Measurements from ENCODE around the gene CARTPT. TPM values are rescaled to one million over a fixed set of nuclear protein-coding genes. Genes with fewer than 3 reads are reported as not detected.

The CARTPT gene
- total and polyA plus RNA-seq, 10 of the 15 experiments (the other 5 are each of a cell fraction or from before 2014, with no cell fraction given), result not detected

DNA sequence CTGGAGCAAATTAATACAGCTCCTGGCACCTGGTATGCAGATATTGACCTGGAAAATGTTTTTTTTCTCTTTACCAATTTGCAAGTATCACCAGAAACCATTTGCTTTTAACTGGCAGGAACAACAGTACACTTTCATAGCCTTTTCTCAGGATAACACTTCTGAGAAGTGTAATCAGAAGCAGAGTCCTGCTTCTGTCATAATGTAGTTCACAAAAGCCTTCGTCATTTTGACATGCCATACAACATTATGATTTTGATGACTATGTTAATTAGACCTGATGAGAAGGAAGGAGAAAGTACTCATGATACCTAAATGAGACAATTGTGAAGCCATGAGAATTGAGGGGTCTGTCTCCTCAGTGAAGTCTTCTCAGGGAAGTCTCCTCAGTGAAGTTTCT lies 41.1 kb upstream of the CARTPT start:
- no peaks in the 10 kb centered on the region for H3K4me1 ChIP-seq (ENCODE audit: control insufficient read depth, insufficient read depth, low read length)
- TF ChIP-seq, protein P1, sequence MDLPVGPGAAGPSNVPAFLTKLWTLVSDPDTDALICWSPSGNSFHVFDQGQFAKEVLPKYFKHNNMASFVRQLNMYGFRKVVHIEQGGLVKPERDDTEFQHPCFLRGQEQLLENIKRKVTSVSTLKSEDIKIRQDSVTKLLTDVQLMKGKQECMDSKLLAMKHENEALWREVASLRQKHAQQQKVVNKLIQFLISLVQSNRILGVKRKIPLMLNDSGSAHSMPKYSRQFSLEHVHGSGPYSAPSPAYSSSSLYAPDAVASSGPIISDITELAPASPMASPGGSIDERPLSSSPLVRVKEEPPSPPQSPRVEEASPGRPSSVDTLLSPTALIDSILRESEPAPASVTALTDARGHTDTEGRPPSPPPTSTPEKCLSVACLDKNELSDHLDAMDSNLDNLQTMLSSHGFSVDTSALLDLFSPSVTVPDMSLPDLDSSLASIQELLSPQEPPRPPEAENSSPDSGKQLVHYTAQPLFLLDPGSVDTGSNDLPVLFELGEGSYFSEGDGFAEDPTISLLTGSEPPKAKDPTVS (IDR thresholded peaks at IDR 0.05; ENCODE audit: low read depth, low read length), result no peak
- TF ChIP-seq WRNIP1 (IDR thresholded peaks at IDR 0.05; ENCODE audit: borderline replicate concordance, low read depth, low read length) (no peak), CBX5 (IDR thresholded peaks at IDR 0.05; ENCODE audit: low read depth) (no peak), SMARCA5 (IDR thresholded peaks at IDR 0.05) (no peak), PAX8 (IDR thresholded peaks at IDR 0.05) (no peak), KDM1A (IDR thresholded peaks at IDR 0.05; ENCODE audit: borderline replicate concordance) (no peak), YY1 (IDR thresholded peaks at IDR 0.05; ENCODE audit: low read depth, low read length) (no peak), GATAD2B (conservative IDR thresholded peaks at IDR 0.05; ENCODE audit: low read depth) (no peak), LARP7 (IDR thresholded peaks at IDR 0.05) (no peak), ELK1 (IDR thresholded peaks at IDR 0.05; ENCODE audit: low read depth, low read length) (no peak), HDAC6 (IDR thresholded peaks at IDR 0.05; ENCODE audit: unreplicated experiment) (no peak), RFX5 (IDR thresholded peaks at IDR 0.05; ENCODE audit: low read depth, low read length) (no peak), TBL1XR1 (IDR thresholded peaks at IDR 0.05; ENCODE audit: low read depth, low read length) (no peak), TCF3 (IDR thresholded peaks at IDR 0.05; ENCODE audit: borderline replicate concordance, insufficient read depth, low read depth, low read length) (no peak)
- ChIA-PET POLR2A (no interaction called here), CTCF (no interaction called here), SMC1A (ENCODE audit: uncharacterized antibody, unreplicated experiment) (interaction anchor here (0.8 kb wide), 1 partner anchor 115 kb away, joined by 3 read pairs; no protein-coding TSS in a partner anchor), RAD21 (ENCODE audit: unreplicated experiment) (no interaction called here)
- no peak for FAIRE-seq
- no peak for DNase-seq (ENCODE audit: low read depth, low spot score)
- no peaks in the 10 kb centered on the region for H3K9me3 ChIP-seq (replicated peaks; ENCODE audit: control insufficient read depth, insufficient read depth, low read length)
- in situ Hi-C loops (cut with MboI), result no loop called here
- WGBS (ENCODE audit: insufficient coverage, insufficient replicate concordance, low lambda C conversion rate, missing lambda C conversion rate), result 29% methylated on average over 1 of the region's 1 CpG
- intact Hi-C loops (cut with micrococcal nuclease; ENCODE audit: unreplicated experiment), result no loop called here
- H2AFZ ChIP-seq (ENCODE audit: control insufficient read depth, low read depth, low read length), result no peak overlapping the region
- H3K4me2 ChIP-seq (ENCODE audit: control insufficient read depth, insufficient read depth), result no peak overlapping the region
- peaks cover 0 to 4% of the 10 kb centered on the region in 2 experiments; a peak in 1 of 4 replicates for H3K27me3 ChIP-seq (replicated peaks in 1 of 2; ENCODE audit: control insufficient read depth in 2 of 2, insufficient read depth in 2 of 2, low read length in 1 of 2)
- no peak overlapping the region for H3K27ac ChIP-seq (ENCODE audit: control insufficient read depth, insufficient read depth)
- no peaks in the 10 kb centered on the region for H4K20me1 ChIP-seq (ENCODE audit: control insufficient read depth, insufficient read depth)
- H3K36me3 ChIP-seq (ENCODE audit: control insufficient read depth in 2 of 2, insufficient read depth in 2 of 2, low read length in 1 of 2), result no peaks in the 10 kb centered on the region
- no peak overlapping the region for H3K9ac ChIP-seq (ENCODE audit: control insufficient read depth, insufficient read depth, low read length)
- ATAC-seq, result no peak
- no peak overlapping the region for H3K4me3 ChIP-seq
- no TSS peak for BruUV-seq (replicated peaks)
- no peaks in the 10 kb centered on the region for H3K79me2 ChIP-seq (ENCODE audit: control insufficient read depth, insufficient read depth, low read length)

Measured in GM12878 (cell line).